Panc1 (cell line): ENCODE results near the gene PLRG1. TPM values are rescaled to one million over a fixed set of nuclear protein-coding genes. Genes with fewer than 3 reads are reported as not detected.

ENCODE experiments used
- ATAC-seq: fragments of 200-7000 bp; cut with Tn5 transposase; 2 replicates; pipeline ENCODE4 v1.9.1; 2020; ENCODE audit warnings: mild to moderate bottlenecking, moderate library complexity
- BruUV-seq: library from RNA; stranded (reverse); fragments of 400-500 nt; replicated peaks from 2 replicates; lab custom pipeline; 2021; lab: Mats Ljungman, UMichigan
- CTCF ChIA-PET: fragments of 300-600 bp; sonication (Branson Sonifier 250); formaldehyde crosslinking; loops from one replicate; lab custom pipeline; 2022; ENCODE audit warnings: antibody characterized with exemption; lab: Charles Lee
- POLR2A ChIA-PET: fragments of 300-600 bp; sonication (Branson Sonifier 250); formaldehyde crosslinking; loops from one replicate; lab custom pipeline; 2022; ENCODE audit warnings: antibody characterized with exemption; lab: Charles Lee
- DNase-seq: peaks from one replicate; pipeline ENCODE4 v3.0.0-alpha.2; 2010; ENCODE audit warnings: low read depth, low spot score
- H3K27ac ChIP-seq: 2 replicates; pipeline ENCODE4 v1.5.1; 2011; ENCODE audit warnings: mild to moderate bottlenecking, low read length, inconsistent platforms
- H3K27me3 ChIP-seq: fragments of 200-500 bp; sonication (Bioruptor generic); 2 replicates; pipeline ENCODE4 v1.6.0; 2014; ENCODE audit warnings: low read length, inconsistent platforms; ENCODE audit not compliant: control insufficient read depth, insufficient read depth
- H3K36me3 ChIP-seq: fragments of 200-500 bp; sonication (Bioruptor generic); 2 replicates; pipeline ENCODE4 v1.5.1; 2014; ENCODE audit warnings: inconsistent platforms, mild to moderate bottlenecking, low read length, moderate library complexity; ENCODE audit not compliant: control insufficient read depth, insufficient read depth
- H3K4me1 ChIP-seq: 2 replicates; pipeline ENCODE4 v1.5.1; 2011; ENCODE audit warnings: inconsistent platforms, mild to moderate bottlenecking, low read length, moderate library complexity; ENCODE audit not compliant: control insufficient read depth, insufficient read depth
- H3K4me3 ChIP-seq, 2 experiments: 2 replicates each; pipeline ENCODE4 v1.5.1; 2011 to 2012; ENCODE audit warnings: low read depth in 2 of 2, low read length in 2 of 2, mild to moderate bottlenecking in 2 of 2, inconsistent platforms in 1 of 2, moderate library complexity in 1 of 2
- H3K9me3 ChIP-seq: fragments of 200-500 bp; sonication (Bioruptor generic); 2 replicates; pipeline ENCODE4 v1.5.1; 2014; ENCODE audit warnings: low read depth, mild to moderate bottlenecking, inconsistent platforms, low read length, moderate library complexity; ENCODE audit not compliant: control insufficient read depth, insufficient read depth
- CTCF ChIP-seq: fragments of 450-650 bp; IDR thresholded peaks from 2 replicates; pipeline ENCODE4 v1.5.1; 2017; ENCODE audit warnings: mild to moderate bottlenecking
- POLR2AphosphoS5 ChIP-seq: IDR thresholded peaks from 2 replicates; pipeline ENCODE4 v1.6.1; 2012; ENCODE audit warnings: mild to moderate bottlenecking, low read depth, low read length, moderate library complexity
- REST ChIP-seq, 2 experiments: IDR thresholded peaks; 2 replicates each; pipeline ENCODE4 v1.6.1; 2011 to 2012; ENCODE audit warnings: low read depth in 2 of 2, control low read depth in 1 of 2, low read length in 1 of 2, mild to moderate bottlenecking in 1 of 2, moderate library complexity in 1 of 2; ENCODE audit not compliant: insufficient read depth in 1 of 2
- SIN3A ChIP-seq: IDR thresholded peaks from 2 replicates; pipeline ENCODE4 v1.6.1; 2012; ENCODE audit warnings: low read depth, mild to moderate bottlenecking, low read length, moderate library complexity, borderline replicate concordance; ENCODE audit not compliant: insufficient read depth
- TCF7L2 ChIP-seq: IDR thresholded peaks from 2 replicates; pipeline ENCODE4 v1.6.1; 2011; ENCODE audit warnings: mild to moderate bottlenecking, low read depth, low read length, inconsistent platforms
- in situ Hi-C: cut with HindIII; loops from 2 replicates; pipeline ENCODE4 v1.10.0; 2016; ENCODE audit warnings: low sequenced_read_pairs, low pct_unique_long_range_greater_than_20kb
- intact Hi-C: fragments of 100-400 bp; cut with micrococcal nuclease; formaldehyde crosslinking; loops from one replicate; pipeline ENCODE4 v1.10.0; 2022; ENCODE audit not compliant: unreplicated experiment
- total RNA-seq: library from RNA; stranded (reverse); gene quantifications from one replicate; pipeline ENCODE4 v1.2.1, GENCODE V29; 2021; ENCODE audit not compliant: unreplicated experiment

Gene PLRG1
- total RNA-seq, 1 experiment from 2014 or later = 66.1 TPM

- Histone ChIP-seq H3K9me3 (no peaks in the 10 kb centered on the region), H3K27me3 (no peaks in the 10 kb centered on the region), H3K36me3 (no peaks in the 10 kb centered on the region), H3K4me1 (no peaks in the 10 kb centered on the region), H3K4me3 (no peak overlapping the region), H3K27ac (no peak overlapping the region)
- ChIA-PET CTCF (no interaction called here), POLR2A (no interaction called here)
- in situ Hi-C loops (no loop called here), intact Hi-C loops (no loop called here)
- DNase-seq (no peak), ATAC-seq (no peak)
- TF ChIP-seq REST (IDR thresholded peaks at IDR 0.05; ENCODE audit: insufficient read depth in 1 of 2, low read depth in 2 of 2, low read length in 1 of 2) (no peak), SIN3A (no peak), TCF7L2 (no peak), POLR2AphosphoS5 (no peak), CTCF (no peak)
- no TSS peak for BruUV-seq
These were observed 10.6 kb upstream of the PLRG1 start for GRCh38 chr4:154560824-154561231.

GRCh38 chr4:154560419-154560801 is 10.2 kb upstream of the PLRG1 start:
- Histone ChIP-seq H3K27me3 (no peaks in the 10 kb centered on the region), H3K4me3 (no peak overlapping the region), H3K4me1 (no peaks in the 10 kb centered on the region), H3K9me3 (no peaks in the 10 kb centered on the region), H3K27ac (no peak overlapping the region), H3K36me3 (no peaks in the 10 kb centered on the region)
- in situ Hi-C loops = no loop called here
- POLR2A ChIA-PET = no interaction called here
- TF ChIP-seq TCF7L2 = no peak
- TF ChIP-seq REST (IDR thresholded peaks at IDR 0.05; ENCODE audit: insufficient read depth in 1 of 2, low read depth in 2 of 2, low read length in 1 of 2) = no peak
- TF ChIP-seq POLR2AphosphoS5 = no peak
- TF ChIP-seq CTCF = no peak
- no peak for TF ChIP-seq SIN3A
- BruUV-seq = no TSS peak
- ATAC-seq (no peak), DNase-seq (no peak)
- intact Hi-C loops = no loop called here
- CTCF ChIA-PET = no interaction called here
